ENCODE data around the gene LIMA1.
"Not testable (repeated sequence)": the region's sequence is repeated elsewhere in the genome, so short reads cannot be mapped to it uniquely, and the experiment has no call there.

LIMA1 gene

DNA sequence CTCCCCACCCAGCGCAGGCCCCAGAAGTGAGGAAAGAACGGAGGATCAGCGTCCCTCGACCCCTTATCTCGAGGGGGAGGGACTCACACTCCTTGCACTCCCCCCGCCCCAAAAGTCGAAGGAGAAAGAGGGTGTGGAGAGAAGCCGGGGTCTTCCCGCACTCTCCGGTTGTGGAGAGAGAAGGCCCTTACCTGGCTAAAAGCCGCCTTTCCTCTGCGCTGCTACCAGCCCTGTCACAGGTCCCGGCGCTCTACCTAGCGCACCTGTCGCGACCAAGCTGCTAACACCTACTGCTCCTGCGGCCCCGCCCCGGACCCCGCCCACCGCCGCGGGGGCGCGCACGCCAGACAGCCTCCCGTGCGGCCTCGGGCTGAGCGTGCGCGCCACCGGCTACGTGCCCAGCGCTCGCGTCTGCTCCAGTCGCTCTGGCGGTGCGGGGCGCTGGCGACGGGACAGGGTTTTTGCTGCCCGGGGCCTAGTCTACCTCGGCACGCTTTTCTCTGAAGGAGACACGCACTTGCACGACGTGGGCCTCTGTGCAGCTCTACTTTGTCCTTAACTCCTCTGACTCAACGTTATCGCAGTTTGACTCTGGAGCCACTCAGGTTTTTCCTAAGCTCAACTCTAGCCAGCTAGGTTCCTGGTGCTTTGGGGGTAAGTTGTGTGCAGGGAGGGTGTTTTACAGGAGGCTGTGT, at the start of gene LIMA1:
LIMA1 (minus strand) TSS at position 292 of the 695 bp plus-strand sequence. CDS start 34,769 bp downstream, outside the sequence.
- peak; percentile 94 for DNase-seq (ENCODE audit: low read depth, low spot score)

DNA sequence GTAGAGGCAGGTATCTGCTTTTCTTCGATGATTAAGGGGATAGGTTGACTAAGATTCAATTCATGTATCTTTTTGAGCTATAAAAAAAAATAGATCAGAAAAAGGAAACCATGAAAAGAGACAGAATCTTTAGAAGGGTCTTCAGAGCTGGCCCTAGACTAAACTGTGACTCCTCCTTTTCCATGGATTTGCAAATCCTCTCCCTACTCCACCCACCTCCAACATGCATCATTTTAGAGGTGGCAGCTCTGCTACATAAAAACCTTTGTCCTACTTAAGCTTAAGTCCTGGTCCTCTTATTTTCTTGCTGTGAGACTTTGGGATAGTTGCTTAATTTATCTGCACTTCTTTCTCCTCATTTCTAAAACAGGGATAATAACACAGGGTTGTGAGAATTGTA, 48.4 kb upstream of the LIMA1 start:
- DNase-seq (ENCODE audit: low read depth, low spot score), result no peak

DNA sequence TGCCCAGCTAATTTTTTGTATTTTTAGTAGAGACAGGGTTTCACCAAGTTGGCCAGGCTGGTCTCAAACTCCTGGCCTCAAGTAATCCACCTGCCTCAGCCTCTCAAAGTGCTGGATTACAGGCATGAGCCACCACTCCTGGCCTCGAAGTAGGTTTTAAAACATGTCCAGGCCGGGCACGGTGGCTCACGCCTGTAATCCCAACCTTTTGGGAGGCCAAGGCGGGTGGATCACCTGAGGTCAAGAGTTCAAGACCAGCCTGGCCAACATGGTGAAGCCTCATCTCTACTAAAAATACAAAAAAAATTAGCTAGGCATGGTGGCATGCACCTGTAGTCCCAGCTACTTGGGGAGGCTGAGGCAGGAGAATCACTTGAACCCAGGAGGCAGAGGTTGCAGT, 45.3 kb upstream of the LIMA1 start:
- not testable (repeated sequence) for DNase-seq (ENCODE audit: low read depth, low spot score)

DNA sequence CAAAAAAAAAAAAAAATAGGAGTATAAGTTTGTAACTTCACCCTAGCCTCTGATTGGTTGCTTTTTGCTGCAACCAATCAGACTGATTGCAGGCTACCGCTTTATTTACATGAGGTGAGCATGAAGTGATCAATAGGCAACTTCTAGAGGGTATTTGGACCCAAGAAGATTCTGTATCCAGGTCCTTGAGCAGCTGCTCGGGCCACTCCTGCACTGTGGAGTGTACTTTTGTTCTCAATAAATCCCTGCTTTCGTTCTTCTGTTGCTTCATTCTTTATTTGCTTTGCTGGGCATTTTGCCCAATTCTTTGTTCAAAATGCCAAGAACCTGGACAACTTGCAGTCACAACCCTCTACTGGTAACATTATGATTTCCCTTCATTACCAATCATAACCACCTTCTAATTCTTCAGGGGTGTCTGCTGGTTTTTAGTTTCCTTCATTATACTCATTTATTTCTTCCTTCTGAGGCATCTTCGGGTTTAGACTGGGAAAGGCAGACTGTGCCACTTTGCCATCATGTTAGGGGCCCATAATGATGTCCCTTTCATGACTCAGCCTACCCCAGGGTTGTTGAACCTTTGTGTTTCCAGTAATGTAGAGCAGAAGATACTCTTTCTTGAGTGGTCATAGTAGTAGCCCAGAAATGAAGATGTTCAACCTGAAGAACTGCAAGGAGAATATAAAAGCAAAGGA, 43.4 kb upstream of the LIMA1 start:
- no peak for DNase-seq (ENCODE audit: low read depth, low spot score)

DNA sequence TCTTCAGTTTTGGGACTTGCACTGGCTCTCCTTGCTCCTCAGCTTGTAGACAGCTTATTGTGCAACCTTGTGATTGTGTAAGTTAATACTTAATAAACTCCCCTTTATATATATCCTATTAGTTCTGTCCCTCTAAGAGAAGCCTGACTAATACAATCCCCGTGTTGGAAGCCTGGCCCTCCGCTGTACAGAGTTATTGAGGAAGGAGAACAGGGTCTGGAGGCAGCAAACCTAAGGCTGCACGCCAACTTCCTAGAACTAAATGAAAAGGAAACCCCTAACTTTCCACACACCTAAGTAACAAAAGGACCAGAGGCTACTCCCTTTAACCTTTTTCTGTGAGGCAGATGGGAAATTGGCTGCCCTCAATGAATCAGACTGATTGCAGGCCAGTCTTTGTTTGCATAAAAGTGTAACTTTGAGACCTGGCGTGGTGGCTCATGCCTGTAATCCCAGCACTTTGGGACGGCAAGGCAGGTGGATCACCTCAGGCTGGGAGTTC, 42.6 kb upstream of the LIMA1 start:
- DNase-seq (ENCODE audit: low read depth, low spot score), result no peak

DNA sequence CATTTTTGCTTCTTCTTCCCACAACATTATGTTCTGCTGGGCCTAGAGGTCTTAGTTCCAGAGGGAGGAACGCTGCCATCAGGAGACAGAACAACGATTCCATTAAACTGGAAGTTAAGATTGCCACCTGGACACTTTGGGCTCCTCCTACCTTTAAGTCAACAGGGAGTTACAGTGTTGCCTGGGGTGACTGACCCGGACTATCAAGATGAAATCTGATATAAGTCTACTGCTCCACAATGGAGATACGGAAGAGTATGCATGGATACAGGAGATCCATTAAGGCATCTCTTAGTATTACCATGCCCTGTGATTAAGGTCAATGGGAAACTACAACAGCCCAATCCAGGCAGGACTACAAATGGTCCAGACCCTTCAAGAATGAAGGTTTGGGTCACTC, 41.5 kb upstream of the LIMA1 start:
- DNase-seq (ENCODE audit: low read depth, low spot score), result not testable (repeated sequence)

DNA sequence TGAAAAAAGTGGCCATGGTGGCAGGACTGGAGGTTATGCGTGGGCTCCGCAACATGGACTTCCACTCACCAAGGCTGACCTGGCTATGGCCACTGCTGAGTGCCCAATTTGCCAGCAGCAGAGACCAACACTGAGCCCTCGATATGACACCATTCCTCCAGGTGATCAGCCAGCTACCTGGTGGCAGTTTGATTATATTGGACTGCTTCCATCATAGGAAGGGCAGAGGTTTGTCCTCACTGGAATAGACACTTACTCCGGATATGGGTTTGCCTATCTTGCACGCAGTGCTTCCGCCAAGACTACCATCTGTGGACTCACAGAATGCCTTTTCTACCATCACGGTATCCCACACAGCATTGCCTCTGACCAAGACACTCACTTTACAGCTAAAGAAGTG, 40.8 kb upstream of the LIMA1 start:
- not testable (repeated sequence) for DNase-seq (ENCODE audit: low read depth, low spot score)

DNA sequence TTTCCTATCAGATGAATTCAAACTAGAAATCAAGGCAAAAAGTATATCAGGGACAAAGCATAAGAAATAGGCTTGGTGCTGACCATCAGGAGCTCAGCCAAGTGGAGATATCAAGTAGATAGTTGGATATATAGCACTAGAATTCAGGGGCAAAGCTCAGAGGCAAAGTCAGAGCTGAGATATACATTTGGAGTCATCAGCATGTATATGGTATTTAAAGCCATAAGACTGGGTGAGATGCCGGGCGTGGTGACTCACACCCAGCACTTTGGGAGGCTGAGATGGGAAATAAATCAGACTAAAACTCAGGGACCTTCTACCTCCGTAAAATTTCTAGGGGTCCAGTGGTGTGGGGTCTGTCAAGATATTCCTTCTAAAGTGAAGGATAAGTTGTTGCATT, 38.9 kb upstream of the LIMA1 start:
- DNase-seq (ENCODE audit: low read depth, low spot score), result no peak

DNA sequence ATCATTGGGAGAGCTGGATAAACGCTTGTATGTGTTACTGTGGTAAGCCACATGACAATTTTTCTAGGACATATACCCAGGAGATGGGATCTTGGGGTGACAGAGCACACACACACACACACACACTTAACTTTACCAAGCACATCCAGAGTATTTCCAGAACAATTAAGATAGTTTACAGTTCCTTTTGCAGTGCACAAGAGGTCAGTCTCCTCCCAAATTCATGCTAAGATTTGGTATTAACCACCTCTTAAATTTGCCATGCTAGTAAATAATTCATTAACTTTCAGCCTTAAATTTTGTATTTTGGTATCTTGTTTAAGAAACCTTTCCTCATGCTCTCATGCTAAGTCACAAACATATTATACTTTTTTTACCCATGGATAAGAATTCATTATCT, 33.9 kb upstream of the LIMA1 start:
- no peak for DNase-seq (ENCODE audit: low read depth, low spot score)

DNA sequence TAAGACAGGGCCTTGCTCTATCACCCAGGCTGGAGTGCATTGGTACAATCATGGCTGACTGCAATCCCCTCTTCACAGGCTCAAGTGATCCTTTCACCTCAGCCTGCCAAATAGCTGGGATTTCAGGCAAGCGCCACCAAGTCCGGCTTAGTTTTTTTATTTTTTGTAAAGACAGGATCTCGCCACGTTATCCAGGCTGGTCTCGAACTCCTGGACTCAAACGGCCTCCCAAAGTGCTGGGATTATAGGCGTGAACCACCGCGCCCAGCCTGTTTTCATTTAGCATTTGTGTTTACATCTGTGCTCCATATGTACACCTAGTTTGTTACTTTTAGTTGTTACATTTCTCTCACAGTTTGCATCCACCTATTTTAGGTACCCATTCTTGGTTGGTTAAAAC, 32.5 kb upstream of the LIMA1 start:
- DNase-seq (ENCODE audit: low read depth, low spot score), result no peak

DNA sequence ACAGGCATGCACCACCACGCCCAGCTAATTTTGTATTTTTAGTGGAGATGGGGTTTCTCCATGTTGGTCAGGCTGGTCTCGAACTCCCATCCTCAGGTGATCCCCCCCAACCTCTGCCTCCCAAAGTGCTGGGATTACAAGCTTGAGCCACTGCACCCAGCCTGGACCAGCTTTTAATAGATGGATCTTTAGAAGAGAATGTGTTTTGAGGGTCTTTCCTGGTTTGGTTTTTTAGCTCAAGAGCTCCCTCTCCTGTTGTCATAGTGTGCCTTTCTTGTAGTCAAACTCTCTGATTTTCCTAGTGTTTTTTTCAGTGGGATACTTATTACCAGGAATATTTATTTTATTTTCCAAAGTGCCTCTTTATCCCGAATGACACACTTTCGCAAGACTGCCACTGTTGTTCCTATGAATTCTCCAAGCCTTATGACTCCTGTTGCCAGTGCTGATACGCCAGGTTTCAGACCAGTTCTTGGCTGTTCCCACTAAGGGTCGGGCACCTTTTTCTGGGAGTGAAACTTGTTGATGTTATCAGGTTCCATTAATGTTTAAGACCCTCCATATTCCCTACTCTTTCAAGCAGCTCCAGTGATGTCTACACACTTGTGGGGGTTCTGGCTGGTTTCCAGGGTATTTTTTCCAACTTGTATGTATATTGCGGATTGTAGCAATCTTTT, 31.5 kb upstream of the LIMA1 start:
- DNase-seq (ENCODE audit: low read depth, low spot score), result peak; percentile 55

DNA sequence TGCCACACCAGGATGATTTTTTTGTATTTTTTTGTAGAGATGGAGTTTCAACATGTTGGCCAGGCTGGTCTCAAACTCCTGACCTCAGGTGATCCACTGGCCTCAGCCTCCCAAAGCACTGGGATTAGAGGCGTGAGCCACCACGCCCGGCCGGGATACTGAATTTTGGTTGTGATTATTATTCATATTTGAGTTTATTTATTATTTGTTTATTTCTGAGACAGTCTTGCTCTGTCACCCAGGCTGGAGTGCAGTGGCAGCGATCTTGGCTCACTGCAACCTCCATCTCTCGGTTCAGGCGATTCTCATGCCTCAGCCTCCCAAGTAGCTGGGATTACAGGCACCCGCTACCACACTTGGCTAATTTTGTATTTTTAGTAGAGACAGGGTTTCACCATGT, 30.7 kb upstream of the LIMA1 start:
- not testable (repeated sequence) for DNase-seq (ENCODE audit: low read depth, low spot score)

DNA sequence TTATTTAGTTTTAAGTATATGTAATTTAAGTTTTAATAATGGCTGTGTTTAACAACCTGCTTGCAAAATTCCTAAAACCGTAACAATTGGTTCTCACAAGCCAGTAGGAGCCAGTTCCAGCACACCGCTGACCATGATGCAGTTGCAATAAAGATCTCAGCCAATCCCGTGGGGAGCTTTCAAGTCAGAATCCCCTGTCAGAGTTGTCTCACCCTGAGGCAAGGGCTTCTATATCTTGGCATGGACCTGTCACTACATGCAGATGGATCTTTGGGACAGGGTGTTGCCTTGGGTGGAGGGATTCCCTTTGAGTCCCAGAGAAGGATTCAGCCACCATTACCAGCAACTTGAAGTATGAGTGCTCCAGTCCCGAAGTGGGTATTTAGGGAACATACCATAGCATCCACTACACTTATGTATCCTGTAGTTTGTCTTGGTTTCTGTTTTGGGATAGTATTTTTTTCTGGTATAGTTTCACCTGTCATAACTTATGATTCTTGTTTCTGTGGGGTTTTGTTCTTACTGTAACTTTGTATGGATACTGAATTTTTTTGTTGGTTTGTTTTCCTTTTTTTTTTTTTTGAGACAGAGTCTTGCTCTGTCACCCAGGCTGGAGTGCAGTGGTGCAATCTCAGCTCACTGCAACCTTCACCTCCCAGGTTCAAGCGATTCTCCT, 30.1 kb upstream of the LIMA1 start:
- peak; percentile 30 for DNase-seq (ENCODE audit: low read depth, low spot score)

DNA sequence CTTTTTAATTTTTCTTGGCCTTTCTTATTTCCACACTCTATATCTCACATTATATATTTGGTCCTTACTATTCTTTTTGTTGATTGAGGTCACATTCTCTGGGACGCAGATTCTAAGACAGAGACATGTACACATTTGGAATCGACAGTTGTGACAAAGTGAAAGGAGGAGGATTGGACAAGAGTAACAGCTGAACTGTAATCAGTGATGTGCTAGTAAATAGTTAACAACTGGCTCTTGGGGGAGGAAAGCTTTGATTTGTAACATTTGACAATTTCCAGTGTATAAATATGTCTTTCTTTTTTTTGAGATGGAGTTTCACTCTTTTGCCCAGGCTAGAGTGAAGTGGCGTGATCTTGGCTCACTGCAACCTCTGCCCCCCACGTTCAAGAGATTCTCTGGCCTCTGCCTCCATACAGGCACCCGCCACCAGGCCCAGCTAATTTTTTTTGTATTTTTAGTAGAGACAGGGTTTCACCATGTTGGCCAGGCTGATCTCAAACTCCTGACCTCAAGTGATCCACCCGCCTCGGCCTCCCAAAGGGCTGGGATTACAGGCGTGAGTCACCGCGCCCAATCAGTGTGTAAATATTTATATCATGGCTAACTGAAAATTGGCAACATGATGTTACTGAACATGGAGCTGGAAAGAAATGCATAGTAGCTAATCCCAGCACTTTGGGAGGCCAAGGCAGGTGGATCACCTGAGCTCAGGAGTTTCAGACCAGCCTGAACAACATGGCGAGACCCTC, 28.7 kb upstream of the LIMA1 start:
- not testable (repeated sequence) for DNase-seq (ENCODE audit: low read depth, low spot score)

DNA sequence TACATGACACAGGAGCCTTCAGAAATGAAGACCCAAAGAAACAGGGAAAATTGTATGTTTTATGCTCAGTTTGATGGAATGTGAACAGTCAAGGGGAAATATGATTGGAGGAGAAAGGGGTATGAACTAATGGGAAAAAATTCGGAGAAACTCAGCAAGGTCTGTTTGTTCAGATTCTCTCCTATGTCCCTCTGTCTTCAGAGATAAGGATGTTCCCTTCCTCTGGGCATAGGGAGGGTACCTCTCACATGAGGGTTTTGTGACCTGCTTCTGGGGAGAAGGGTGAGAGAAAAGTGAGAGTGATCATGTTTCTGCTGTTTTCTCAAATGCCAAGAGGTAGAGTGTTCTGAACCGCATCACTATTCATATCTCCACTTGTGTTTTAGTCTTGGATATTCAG, 26.6 kb upstream of the LIMA1 start:
- no peak for DNase-seq (ENCODE audit: low read depth, low spot score)

DNA sequence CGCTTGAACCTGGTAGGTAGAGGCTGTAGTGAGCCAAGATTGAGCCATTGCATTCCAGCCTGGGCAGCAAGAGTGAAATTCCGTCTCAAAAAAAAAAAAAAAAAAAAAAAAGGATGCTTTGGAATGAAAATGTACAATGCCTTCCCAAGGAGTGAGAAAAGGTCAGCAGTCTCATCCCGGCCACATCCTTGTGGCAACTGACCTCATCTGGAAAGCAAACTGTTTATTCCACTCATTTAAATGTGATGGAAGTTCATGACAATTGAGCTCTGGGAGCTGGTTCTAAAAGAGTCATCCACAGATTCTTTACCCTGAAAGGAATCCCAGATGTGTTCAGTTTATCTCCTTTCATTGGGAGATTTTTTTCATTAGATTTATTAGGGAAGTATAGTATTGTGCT, 19.4 kb upstream of the LIMA1 start:
- DNase-seq (ENCODE audit: low read depth, low spot score), result no peak

DNA sequence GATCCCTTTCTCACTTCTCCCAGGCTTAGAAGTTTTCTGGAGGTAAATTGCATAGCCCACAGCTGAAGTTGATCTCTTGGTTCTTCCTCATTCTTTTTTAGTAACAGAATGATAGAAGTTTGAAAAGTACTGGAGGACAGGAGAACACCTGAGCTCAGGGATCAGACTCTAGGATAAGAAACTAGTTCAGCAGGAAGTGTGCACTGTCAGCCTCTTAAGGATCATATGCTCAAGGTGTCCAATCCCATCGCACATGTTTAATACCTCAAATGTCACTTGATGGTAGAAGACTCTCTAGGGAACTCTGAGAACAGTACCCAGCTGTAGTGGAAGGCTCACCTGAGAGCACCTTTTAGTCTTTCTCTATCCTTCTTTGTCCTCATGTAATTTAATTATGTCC, 14.7 kb upstream of the LIMA1 start:
- no peak for DNase-seq (ENCODE audit: low read depth, low spot score)

DNA sequence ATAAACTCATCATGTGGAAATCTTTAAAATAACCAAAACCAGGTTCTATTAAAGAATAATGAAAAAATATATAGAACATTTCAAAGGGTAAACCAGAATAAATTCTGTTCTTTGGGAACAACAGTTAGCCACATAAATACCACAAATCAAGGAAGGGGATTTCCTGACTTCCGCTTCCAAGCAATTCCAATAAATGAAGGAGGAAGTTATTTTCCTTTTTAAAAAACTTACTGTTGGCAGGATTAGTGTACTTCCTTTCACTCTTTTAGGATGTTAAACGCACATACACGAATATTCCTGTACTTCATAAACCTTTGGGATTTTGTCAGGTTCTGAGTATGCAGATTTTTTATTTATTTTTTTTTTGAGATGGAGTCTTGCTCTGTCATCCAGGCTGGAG, 13.7 kb upstream of the LIMA1 start:
- no peak for DNase-seq (ENCODE audit: low read depth, low spot score)

DNA sequence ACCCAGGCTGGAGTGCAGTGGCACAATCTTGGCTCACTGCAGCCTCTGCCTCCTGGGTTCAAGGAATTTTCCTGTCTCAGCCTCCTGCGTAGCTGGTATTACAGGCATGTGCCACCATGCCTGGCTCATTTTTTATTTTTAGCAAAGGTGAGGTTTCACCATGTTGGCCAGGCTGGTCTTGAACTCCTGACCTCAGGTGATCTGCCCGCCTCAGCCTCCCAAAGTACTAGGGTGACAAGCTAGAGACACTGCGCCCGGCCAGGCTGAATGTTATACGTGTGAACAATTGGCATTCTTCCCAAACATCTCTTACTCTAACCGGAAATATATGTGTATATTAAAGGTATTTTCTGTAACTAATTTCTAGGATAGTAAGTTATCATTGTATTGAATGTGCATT, 13.2 kb upstream of the LIMA1 start:
- DNase-seq (ENCODE audit: low read depth, low spot score), result no peak

DNA sequence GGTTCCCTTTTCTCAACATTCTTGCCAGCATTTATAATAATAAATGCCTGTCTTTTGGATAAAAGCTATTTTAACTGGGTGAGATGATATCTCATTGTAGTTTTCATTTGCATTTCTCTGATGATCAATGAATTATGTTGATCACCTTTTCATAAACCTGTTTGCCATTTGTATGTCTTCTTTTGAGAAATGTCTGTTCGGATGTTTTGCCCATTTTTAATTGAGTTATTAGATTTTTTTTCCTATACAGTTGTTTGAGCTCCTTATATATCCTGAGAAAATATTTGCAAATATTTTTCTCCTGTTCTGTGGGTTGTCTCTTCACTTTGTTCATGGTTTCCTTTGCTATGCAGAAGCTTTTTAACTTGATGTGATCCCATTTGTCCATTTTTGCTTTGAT, 8.1 kb upstream of the LIMA1 start:
- no peak for DNase-seq (ENCODE audit: low read depth, low spot score)

DNA sequence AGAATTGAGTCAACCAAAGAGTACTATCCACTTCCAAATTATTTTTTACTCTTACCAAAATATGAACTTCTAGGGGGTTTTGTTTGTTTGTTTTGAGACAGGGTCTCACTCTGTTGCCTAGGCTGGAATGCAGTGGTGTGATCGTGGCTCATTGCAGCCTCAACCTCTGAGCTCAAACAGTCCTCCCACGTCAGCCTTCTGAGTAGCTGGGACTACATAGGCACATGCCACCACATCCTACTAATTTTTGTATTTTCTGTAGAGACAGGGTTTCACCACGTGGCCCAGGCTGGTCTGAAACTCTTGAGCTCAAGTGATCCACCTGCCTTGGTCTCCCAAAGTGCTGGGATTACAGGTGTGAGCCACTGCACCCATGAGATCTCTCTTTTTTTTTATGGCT, 7.4 kb upstream of the LIMA1 start:
- not testable (repeated sequence) for DNase-seq (ENCODE audit: low read depth, low spot score)

Measured in ELF-1 (cell line).